HUDEP-2 (cell line): ENCODE data around the gene STIM2.

Experiments used
- DNase-seq, 76 experiments: peaks; one replicate each; lab custom pipeline; 2025; ENCODE audit not compliant: unreplicated experiment in 76 of 76; lab: John Stamatoyannopoulos, UW

The STIM2 gene

DNA sequence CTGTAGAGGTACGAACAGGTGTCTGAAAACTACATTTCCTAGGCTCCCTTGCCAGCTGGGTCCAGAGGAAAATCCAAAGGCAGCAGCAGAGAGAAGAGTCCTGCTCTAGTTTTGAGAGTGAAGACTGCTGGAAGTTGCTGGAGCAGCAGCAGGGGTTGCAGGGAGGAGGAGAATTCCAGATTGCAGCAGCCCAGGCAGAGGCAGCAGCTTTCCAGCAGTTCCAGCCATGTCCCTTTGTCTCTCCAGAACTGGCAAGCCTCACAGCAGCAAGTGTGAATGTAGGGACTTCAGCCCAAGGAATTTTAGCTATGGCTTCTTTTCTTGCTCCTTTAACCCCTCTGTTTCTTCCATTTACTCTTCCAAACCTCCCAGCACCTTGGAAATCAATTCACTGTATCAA is 24.1 kb upstream of the STIM2 start:
- DNase-seq = no peak

- DNase-seq = no peak
These were observed 22.4 kb upstream of the STIM2 start for GRCh38 chr4:26837993-26838842.

DNA sequence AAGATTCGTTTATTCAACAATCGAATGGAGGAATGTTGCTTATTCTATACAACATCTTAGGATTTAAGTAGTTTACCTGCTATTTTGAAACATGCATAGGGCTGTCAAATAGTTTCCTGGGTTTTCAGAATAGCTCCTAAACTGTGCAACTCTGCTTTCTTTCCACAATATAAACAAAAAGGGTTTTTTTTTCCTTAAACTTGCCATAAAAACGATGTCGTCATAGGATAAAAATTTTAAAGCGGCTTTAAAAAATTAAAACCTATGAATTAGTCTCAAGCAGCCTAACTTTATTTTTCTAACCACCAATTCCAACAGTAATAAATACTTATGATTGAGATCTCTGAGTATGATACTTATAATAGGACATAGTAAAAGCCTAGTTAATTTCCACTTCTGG is 21.6 kb upstream of the STIM2 start:
- no peak for DNase-seq

GRCh38 chr4:26839534-26839951 is 21.1 kb upstream of the STIM2 start:
- peak in 2 of 76 experiments; percentile 2 to 6 for DNase-seq

DNA sequence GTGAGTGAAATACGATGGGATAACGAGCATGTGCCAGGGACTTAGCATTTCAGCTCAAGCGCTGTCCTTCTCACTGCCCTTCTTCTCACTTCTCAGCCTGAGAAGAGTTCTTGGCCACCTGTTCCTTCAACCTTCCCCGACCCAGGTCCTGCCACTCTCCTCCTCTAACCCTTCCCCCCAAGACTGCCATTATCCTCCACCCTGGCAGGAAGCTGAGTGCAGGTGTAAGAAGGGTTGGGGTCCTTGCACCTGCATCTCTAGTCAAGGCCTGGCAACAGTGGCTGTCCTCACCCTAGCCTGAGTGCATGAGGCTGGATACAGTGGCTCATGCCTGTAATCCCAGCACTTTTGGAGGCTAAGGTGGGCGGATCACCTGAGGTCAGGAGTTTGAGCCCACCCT is 19.9 kb upstream of the STIM2 start:
- DNase-seq = no peak

- no peak for DNase-seq
These were observed 17.7 kb upstream of the STIM2 start for GRCh38 chr4:26842911-26843310.

DNA sequence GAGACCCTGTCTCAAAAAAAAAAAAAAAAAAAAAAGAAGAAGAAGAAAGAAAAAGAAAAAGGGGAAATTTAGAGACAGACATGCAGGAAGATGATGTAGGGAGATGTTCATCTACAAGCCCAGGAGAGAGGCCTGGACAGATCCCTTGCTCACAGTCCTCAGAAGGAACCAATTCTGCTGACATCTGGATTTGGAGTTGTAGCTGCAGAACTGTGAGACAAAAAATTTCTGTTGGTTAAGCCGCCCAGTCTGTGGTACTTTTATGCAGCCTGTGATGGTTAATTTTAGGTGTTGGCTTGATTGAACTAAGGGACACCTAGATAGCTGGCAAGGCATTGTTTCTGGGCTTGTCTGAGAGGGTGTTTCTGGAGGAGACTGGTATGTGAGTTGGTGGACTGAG is 10.1 kb upstream of the STIM2 start:
- DNase-seq = no peak

DNA sequence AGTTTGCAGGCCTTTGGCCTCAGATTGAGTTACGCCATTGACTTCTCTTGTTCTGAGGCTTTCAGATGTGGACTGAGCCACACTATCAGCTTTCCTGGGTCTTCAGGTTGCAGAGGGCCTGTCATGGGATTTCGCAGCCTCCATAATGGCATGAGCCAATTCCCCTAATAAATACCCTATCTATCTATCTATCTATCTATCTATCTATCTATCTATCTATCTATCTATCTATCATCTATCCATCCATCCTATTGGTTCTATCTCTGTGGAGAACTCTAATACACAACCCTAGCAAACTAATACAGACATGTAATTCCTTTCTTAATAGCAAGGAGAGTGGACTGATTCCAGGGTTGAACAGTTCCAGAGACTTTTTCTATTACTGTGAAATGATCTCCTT is 9.5 kb upstream of the STIM2 start:
- DNase-seq = no peak

GRCh38 chr4:26854701-26855100 is 5.9 kb upstream of the STIM2 start:
- DNase-seq = no peak

GRCh38 chr4:26856906-26857277 is 3.7 kb upstream of the STIM2 start:
- DNase-seq = no peak

GRCh38 chr4:26857278-26858034 is 3.2 kb upstream of the STIM2 start:
- peak in 71 of 76 experiments; percentile 8 to 89 (median 70) for DNase-seq

DNA sequence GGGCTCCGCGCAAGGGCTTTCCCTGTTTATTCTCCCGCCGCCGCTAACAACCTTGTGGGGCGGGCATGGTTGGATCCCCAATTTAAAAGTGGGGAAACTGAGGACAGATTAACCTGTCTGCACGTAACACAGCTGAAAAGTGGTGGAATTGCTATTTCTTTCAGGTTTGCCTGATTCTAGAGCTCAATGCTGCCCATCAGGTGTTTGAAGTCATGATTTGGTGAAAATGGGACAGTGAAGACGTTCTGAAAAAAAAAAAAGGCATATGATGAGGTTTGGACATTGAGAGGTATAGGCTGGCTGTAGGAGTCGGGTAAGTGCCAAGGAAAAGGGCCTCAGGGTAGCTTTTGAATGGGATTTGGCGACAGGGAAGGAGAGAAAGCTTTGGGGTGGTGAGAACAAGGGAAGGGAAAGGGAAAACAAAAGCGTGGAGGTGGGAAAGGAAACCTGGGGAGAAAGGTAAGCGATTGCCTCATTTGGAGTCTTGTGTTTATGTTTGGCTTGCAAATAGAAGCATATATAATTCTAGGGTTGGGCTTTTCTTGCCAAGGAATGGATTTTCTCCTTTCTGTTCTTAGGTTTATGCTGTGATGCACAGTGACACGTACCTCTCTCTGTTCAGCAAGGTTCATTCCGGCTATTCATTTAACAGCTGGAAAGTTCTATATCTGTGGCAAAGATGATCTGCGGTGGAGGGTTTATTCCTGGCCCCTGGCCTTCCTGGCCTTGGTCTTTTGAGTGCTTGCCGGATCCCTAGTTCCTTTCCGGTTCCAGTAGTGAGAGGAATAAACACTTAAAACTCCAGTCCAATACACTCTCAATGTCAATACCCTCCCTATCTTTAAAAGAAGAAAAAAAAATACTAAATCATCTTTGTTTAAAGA is 2.4 kb upstream of the STIM2 start:
- peak in 1 of 76 experiments; percentile 6 for DNase-seq

DNA sequence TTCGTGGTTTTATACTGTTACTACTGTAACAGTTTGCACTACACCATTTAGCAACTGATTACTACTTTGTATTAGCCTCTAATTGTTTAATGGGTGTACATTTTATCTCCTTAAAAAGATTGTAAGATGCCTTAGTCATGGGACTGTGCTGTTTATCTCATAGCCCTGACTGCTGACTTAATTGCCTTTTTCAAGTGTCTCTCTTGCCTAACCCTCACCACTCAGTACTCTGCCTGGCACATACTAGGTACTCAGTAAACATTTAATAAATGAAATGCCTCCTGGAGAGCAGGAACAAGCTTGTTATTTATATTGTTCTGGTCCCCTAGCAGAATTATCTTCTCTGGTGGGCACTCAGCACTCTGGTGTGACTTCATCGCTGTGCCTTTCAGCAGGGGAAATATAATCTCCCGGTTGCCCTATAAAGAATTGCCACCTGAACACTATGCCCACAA is 1.7 kb upstream of the STIM2 start:
- peak in 5 of 76 experiments; percentile 8 to 16 (median 12) for DNase-seq

- DNase-seq = no peak
These were observed 882 bp upstream of the STIM2 start for GRCh38 chr4:26859762-26860156.

DNA sequence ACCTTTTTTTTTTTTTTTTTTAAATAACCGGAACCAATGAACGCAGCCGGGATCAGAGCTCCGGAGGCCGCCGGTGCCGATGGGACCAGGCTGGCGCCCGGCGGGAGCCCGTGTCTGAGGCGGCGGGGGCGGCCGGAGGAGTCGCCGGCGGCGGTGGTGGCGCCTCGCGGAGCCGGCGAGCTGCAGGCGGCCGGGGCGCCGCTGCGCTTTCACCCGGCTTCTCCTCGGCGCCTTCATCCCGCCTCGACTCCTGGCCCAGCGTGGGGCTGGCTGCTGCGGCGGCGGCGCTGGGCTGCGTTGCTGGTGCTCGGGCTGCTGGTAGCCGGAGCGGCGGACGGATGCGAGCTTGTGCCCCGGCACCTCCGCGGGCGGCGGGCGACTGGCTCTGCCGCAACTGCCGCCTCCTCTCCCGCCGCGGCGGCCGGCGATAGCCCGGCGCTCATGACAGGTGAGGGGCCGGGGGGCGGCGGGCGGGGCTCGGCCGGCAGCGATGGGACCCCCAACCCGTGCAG is 337 bp downstream of the STIM2 start:
- peak in 36 of 76 experiments; percentile 3 to 61 (median 36) for DNase-seq

GRCh38 chr4:26861434-26862186 is 969 bp downstream of the STIM2 start:
- peak in 53 of 76 experiments; percentile 2 to 63 (median 34) for DNase-seq

GRCh38 chr4:26862381-26862915 is 1.8 kb downstream of the STIM2 start:
- no peak for DNase-seq

GRCh38 chr4:26863512-26863911 is 2.9 kb downstream of the STIM2 start:
- DNase-seq = no peak

DNA sequence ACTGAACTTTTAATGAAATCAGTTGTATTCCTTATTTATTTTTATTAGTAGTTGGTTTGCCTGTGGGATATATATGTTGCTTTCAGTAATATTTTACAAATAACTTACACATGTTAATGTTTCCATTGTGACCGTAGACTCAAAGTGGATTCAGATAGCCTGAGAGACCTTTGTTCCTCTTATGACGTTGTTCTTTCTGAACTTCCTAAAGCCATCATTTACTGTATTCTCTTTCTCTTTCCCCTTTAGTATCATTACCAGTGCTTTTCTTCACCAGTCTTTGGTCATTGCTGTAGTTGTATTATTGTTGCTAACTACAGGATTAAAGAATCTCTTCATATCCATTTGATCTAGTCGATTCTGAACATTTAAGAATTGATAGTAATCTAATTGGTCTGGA is 4.3 kb downstream of the STIM2 start:
- no peak for DNase-seq

DNA sequence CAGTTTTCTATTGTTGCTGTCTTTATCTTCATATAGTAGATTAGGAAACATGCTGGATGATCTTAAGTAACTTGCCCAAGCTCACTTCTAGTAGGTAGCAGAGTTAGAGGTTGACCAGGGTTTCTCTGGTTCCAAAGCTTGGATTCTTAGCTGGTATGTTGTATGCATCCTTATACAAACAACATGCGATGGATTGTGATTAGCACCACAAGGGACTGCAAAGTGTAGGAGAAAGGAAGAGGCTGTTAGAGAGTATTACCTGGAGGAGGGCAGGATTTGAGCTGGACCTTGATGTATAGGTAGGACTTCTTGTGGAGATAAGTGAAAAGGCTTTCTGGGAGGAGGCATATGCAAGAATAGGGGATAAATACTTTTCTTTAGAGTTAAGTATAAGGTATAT is 5.6 kb downstream of the STIM2 start:
- DNase-seq = no peak
